ENCODE measurements around the gene MPP2.

MPP2 gene

DNA sequence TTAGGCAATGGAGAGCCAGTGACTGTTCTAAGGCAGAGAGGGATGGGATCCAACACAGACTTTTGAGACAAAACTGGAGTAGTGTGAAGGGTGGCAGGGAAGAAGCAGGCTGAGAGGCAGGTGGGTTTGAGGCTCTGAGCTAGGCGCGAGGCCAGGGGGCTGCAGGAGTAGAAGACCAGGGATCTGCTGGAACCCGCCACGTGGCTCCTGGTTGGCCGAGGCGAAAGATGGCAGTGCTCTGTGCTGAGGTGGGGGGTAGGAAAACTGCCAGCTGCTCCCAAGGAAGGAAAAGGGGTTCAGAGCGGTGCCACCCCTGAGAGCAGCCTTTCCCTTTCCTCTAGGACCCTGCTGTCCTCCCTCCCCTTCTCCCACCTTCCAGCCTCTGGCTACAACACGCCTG is 54.8 kb downstream of the MPP2 start:
- Histone ChIP-seq H3K9me3 (ENCODE audit: control insufficient read depth, insufficient read depth, low read depth, low read length) (no peaks in the 10 kb centered on the region), H3K27ac (ENCODE audit: extremely low read depth, low read depth, low read length) (no peak overlapping the region), H3K4me1 (ENCODE audit: control insufficient read depth, insufficient read depth, low read length) (no peaks in the 10 kb centered on the region), H3K36me3 (ENCODE audit: control insufficient read depth in 2 of 2, insufficient read depth in 1 of 2, low read length in 2 of 2) (no peaks in the 10 kb centered on the region), H3K4me3 (ENCODE audit: low read depth, low read length) (no peak overlapping the region)
- TF ChIP-seq ZNF837 (tag by site-specific recombination; IDR thresholded peaks at IDR 0.05), result no peak
- no peak for TF ChIP-seq ZXDB (tag by site-specific recombination; IDR thresholded peaks at IDR 0.05)
- TF ChIP-seq ZNF830 (tag by site-specific recombination; IDR thresholded peaks at IDR 0.05; ENCODE audit: low read depth), result no peak
- TF ChIP-seq ZSCAN16 (tag by site-specific recombination; IDR thresholded peaks at IDR 0.05), result no peak
- TF ChIP-seq RBAK (tag by site-specific recombination; IDR thresholded peaks at IDR 0.05), result no peak
- TF ChIP-seq, protein P1, sequence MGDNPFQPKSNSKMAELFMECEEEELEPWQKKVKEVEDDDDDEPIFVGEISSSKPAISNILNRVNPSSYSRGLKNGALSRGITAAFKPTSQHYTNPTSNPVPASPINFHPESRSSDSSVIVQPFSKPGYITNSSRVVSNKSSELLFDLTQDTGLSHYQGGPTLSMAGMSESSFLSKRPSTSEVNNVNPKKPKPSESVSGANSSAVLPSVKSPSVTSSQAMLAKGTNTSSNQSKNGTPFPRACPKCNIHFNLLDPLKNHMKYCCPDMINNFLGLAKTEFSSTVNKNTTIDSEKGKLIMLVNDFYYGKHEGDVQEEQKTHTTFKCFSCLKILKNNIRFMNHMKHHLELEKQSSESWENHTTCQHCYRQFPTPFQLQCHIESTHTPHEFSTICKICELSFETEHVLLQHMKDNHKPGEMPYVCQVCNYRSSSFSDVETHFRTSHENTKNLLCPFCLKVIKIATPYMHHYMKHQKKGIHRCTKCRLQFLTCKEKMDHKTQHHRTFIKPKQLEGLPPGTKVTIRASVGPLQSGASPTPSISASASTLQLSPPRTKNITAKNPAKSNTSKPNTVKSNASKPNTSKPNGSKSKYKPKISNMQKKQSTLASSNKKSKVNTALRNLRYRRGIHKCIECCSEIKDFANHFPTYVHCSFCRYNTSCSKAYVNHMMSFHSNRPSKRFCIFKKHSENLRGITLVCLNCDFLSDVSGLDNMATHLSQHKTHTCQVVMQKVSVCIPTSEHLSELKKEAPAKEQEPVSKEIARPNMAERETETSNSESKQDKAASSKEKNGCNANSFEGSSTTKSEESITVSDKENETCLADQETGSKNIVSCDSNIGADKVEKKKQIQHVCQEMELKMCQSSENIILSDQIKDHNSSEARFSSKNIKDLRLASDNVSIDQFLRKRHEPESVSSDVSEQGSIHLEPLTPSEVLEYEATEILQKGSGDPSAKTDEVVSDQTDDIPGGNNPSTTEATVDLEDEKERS (tag by site-specific recombination; IDR thresholded peaks at IDR 0.05), result no peak
- no peak for TF ChIP-seq ZNF221 (tag by site-specific recombination; IDR thresholded peaks at IDR 0.05; ENCODE audit: borderline replicate concordance)
- TF ChIP-seq ZNF623 (tag by site-specific recombination; IDR thresholded peaks at IDR 0.05), result no peak
- no peak for TF ChIP-seq KLF1 (tag by site-specific recombination; IDR thresholded peaks at IDR 0.05)
- TF ChIP-seq, protein P2, sequence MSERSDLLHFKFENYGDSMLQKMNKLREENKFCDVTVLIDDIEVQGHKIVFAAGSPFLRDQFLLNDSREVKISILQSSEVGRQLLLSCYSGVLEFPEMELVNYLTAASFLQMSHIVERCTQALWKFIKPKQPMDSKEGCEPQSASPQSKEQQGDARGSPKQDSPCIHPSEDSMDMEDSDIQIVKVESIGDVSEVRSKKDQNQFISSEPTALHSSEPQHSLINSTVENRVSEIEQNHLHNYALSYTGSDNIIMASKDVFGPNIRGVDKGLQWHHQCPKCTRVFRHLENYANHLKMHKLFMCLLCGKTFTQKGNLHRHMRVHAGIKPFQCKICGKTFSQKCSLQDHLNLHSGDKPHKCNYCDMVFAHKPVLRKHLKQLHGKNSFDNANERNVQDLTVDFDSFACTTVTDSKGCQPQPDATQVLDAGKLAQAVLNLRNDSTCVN (tag by site-specific recombination; optimal IDR thresholded peaks at IDR 0.05), result no peak
- no peak for TF ChIP-seq ZNF223 (tag by site-specific recombination; IDR thresholded peaks at IDR 0.05)
- no peak for TF ChIP-seq ZEB2 (tag by site-specific recombination; IDR thresholded peaks at IDR 0.05)
- no peak for TF ChIP-seq ZNF777 (tag by site-specific recombination; IDR thresholded peaks at IDR 0.05; ENCODE audit: borderline replicate concordance)
- no peak for TF ChIP-seq ZNF621 (tag by site-specific recombination; IDR thresholded peaks at IDR 0.05)
- TF ChIP-seq ZNF791 (tag by site-specific recombination; IDR thresholded peaks at IDR 0.05), result no peak
- no peak for TF ChIP-seq ZIC2 (tag by site-specific recombination; IDR thresholded peaks at IDR 0.05)
- TF ChIP-seq, protein P3, sequence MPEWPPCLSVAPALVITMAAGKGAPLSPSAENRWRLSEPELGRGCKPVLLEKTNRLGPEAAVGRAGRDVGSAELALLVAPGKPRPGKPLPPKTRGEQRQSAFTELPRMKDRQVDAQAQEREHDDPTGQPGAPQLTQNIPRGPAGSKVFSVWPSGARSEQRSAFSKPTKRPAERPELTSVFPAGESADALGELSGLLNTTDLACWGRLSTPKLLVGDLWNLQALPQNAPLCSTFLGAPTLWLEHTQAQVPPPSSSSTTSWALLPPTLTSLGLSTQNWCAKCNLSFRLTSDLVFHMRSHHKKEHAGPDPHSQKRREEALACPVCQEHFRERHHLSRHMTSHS (tag by site-specific recombination; IDR thresholded peaks at IDR 0.05), result no peak
- no peak for TF ChIP-seq ZNF473 (tag by site-specific recombination; IDR thresholded peaks at IDR 0.05)
- ChIA-PET POLR2A (no interaction called here), CTCF (interaction anchor here (0.8 to 1.8 kb wide), 6 partner anchors 12 to 85 kb away, joined by 3 to 13 read pairs (median 3); partner anchors contain the start of gene CFAP97D1)

DNA sequence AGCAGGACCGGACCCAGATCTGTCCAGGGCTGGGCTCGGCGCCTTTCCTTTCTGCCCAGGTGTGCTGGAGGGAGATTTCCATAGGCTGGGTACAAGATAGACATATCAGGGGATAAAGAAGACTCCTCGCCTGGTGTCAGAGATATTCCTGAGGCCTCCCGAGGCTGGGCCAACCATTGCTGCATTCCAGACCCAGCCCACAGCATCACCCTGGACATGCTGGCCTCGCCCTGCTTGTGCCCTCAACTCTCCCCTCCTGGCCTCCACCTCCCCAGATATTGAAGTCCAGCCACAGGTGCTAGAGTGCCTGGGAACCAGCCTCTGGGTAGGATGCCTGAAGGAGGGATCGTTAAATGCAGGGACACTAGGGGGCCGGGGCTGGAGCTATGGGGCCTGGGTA is 58.2 kb downstream of the MPP2 start:
- ChIA-PET POLR2A (interaction anchor here (0.6 kb wide), 1 partner anchor 1175 kb away, joined by 8 read pairs; no protein-coding TSS in a partner anchor), CTCF (interaction anchor here (0.8 to 1.2 kb wide), 3 partner anchors 11 to 158 kb away, joined by 3 to 5 read pairs (median 3); no protein-coding TSS in a partner anchor)
- no peak overlapping the region for H3K4me3 ChIP-seq (ENCODE audit: low read depth, low read length)
- H3K9me3 ChIP-seq (ENCODE audit: control insufficient read depth, insufficient read depth, low read depth, low read length), result no peaks in the 10 kb centered on the region
- no peaks in the 10 kb centered on the region for H3K36me3 ChIP-seq (ENCODE audit: control insufficient read depth in 2 of 2, insufficient read depth in 1 of 2, low read length in 2 of 2)
- H3K27ac ChIP-seq (ENCODE audit: extremely low read depth, low read depth, low read length), result no peak overlapping the region
- H3K4me1 ChIP-seq (ENCODE audit: control insufficient read depth, insufficient read depth, low read length), result no peaks in the 10 kb centered on the region; the same call in 1 of the 2 replicates
- TF ChIP-seq ZNF350 (tag by site-specific recombination; IDR thresholded peaks at IDR 0.05) (no peak), ZSCAN30 (tag by site-specific recombination; IDR thresholded peaks at IDR 0.05) (no peak), ZNF785 (tag by site-specific recombination; IDR thresholded peaks at IDR 0.05) (no peak), ZNF792 (tag by site-specific recombination; IDR thresholded peaks at IDR 0.05) (no peak), ZNF701 (tag by site-specific recombination; IDR thresholded peaks at IDR 0.05) (no peak), GFI1B (tag by site-specific recombination; IDR thresholded peaks at IDR 0.05) (no peak), OVOL3 (tag by site-specific recombination; IDR thresholded peaks at IDR 0.05) (no peak), ZNF558 (tag by site-specific recombination; IDR thresholded peaks at IDR 0.05) (no peak), ZNF521 (tag by site-specific recombination; IDR thresholded peaks at IDR 0.05) (no peak), ZNF114 (tag by site-specific recombination; IDR thresholded peaks at IDR 0.05) (no peak), ZNF433 (tag by site-specific recombination; IDR thresholded peaks at IDR 0.05; ENCODE audit: low read depth) (no peak)
- TF ChIP-seq, protein P4, sequence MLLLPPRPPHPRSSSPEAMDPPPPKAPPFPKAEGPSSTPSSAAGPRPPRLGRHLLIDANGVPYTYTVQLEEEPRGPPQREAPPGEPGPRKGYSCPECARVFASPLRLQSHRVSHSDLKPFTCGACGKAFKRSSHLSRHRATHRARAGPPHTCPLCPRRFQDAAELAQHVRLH (tag by site-specific recombination; IDR thresholded peaks at IDR 0.05), result no peak
- TF ChIP-seq, protein P5, sequence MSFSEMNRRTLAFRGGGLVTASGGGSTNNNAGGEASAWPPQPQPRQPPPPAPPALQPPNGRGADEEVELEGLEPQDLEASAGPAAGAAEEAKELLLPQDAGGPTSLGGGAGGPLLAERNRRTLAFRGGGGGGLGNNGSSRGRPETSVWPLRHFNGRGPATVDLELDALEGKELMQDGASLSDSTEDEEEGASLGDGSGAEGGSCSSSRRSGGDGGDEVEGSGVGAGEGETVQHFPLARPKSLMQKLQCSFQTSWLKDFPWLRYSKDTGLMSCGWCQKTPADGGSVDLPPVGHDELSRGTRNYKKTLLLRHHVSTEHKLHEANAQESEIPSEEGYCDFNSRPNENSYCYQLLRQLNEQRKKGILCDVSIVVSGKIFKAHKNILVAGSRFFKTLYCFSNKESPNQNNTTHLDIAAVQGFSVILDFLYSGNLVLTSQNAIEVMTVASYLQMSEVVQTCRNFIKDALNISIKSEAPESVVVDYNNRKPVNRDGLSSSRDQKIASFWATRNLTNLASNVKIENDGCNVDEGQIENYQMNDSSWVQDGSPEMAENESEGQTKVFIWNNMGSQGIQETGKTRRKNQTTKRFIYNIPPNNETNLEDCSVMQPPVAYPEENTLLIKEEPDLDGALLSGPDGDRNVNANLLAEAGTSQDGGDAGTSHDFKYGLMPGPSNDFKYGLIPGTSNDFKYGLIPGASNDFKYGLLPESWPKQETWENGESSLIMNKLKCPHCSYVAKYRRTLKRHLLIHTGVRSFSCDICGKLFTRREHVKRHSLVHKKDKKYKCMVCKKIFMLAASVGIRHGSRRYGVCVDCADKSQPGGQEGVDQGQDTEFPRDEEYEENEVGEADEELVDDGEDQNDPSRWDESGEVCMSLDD (tag by site-specific recombination; IDR thresholded peaks at IDR 0.05), result no peak
